Keratinocyte (primary cell): ENCODE data around the gene TENM3. TPM values are rescaled to one million over a fixed set of nuclear protein-coding genes. Genes with fewer than 3 reads are reported as not detected.

Experiments
- DNase-seq: peaks from one replicate; pipeline ENCODE4 v3.0.0-alpha.2; 2011; ENCODE audit warnings: low read depth, missing footprints, low spot score
- FAIRE-seq: peaks from 2 replicates; lab custom pipeline; 2011; peaks lifted over from hg19 to GRCh38; lab: Jason Lieb, UNC
- H2AFZ ChIP-seq: 2 replicates; pipeline ENCODE4 v1.6.0; 2012; ENCODE audit warnings: low read length, control low read depth, inconsistent platforms; ENCODE audit not compliant: control insufficient read depth
- H3K27ac ChIP-seq: 2 replicates; pipeline ENCODE4 v1.5.1; 2011; ENCODE audit warnings: low read length; ENCODE audit not compliant: control insufficient read depth, insufficient read depth
- H3K27me3 ChIP-seq: 3 replicates; pipeline ENCODE4 v1.6.0; 2011; ENCODE audit warnings: low read length; ENCODE audit not compliant: control insufficient read depth, insufficient read depth; ENCODE audit errors: extremely low read depth
- H3K36me3 ChIP-seq, 2 experiments: 2 replicates in 1 of 2; 3 replicates in 1 of 2; pipeline ENCODE4 v1.5.1; 2011; ENCODE audit warnings: low read length in 2 of 2, mild to moderate bottlenecking in 1 of 2; ENCODE audit not compliant: control insufficient read depth in 2 of 2, insufficient read depth in 2 of 2; ENCODE audit errors: extremely low read depth in 1 of 2
- H3K4me1 ChIP-seq: 3 replicates; pipeline ENCODE4 v1.5.1; 2011; ENCODE audit warnings: low read length; ENCODE audit not compliant: control insufficient read depth, insufficient read depth; ENCODE audit errors: extremely low read depth
- H3K4me2 ChIP-seq: 3 replicates; pipeline ENCODE4 v1.6.0; 2011; ENCODE audit warnings: low read depth, low read length; ENCODE audit not compliant: control insufficient read depth, insufficient read depth; ENCODE audit errors: extremely low read depth
- H3K4me3 ChIP-seq, 3 experiments: fragments of 200-600 bp in 1 of 3; sonication (generic) in 1 of 3; 2 replicates in 2 of 3; 3 replicates in 1 of 3; pipeline ENCODE4 v1.5.1; 2011 to 2016; ENCODE audit warnings: low read length in 3 of 3, mild to moderate bottlenecking in 3 of 3, control low read depth in 2 of 3, inconsistent platforms in 1 of 3, low read depth in 1 of 3, mixed read lengths in 1 of 3, mixed run types in 1 of 3, moderate library complexity in 1 of 3; ENCODE audit not compliant: control insufficient read depth in 2 of 3, insufficient read depth in 2 of 3; ENCODE audit errors: extremely low read depth in 1 of 3
- H3K79me2 ChIP-seq: 2 replicates; pipeline ENCODE4 v1.6.0; 2012; ENCODE audit warnings: low read length; ENCODE audit not compliant: control insufficient read depth, insufficient read depth
- H3K9ac ChIP-seq: 3 replicates; pipeline ENCODE4 v1.6.0; 2011; ENCODE audit warnings: low read length; ENCODE audit not compliant: control insufficient read depth, insufficient read depth; ENCODE audit errors: extremely low read depth
- H3K9me1 ChIP-seq: 3 replicates; pipeline ENCODE4 v1.6.0; 2011; ENCODE audit warnings: low read length; ENCODE audit not compliant: control insufficient read depth, insufficient read depth; ENCODE audit errors: extremely low read depth
- H3K9me3 ChIP-seq: 2 replicates; pipeline ENCODE4 v1.5.1; 2012; ENCODE audit warnings: low read depth, low read length; ENCODE audit not compliant: control insufficient read depth
- H4K20me1 ChIP-seq: 3 replicates; pipeline ENCODE4 v1.6.0; 2011; ENCODE audit warnings: low read length; ENCODE audit not compliant: control insufficient read depth, insufficient read depth; ENCODE audit errors: extremely low read depth
- CTCF ChIP-seq, 3 experiments: IDR thresholded peaks in 1 of 3; conservative IDR thresholded peaks in 1 of 3; optimal IDR thresholded peaks in 1 of 3; 2 replicates in 2 of 3; 3 replicates in 1 of 3; pipeline versions ENCODE3 to v1.5.1; 2011; ENCODE audit warnings: low read length in 3 of 3, mild to moderate bottlenecking in 3 of 3, moderate library complexity in 2 of 3, control low read depth in 1 of 3, inconsistent platforms in 1 of 3; ENCODE audit not compliant: insufficient read depth in 2 of 3; ENCODE audit errors: extremely low read depth in 1 of 3
- EZH2 ChIP-seq: IDR thresholded peaks from one replicate; pipeline ENCODE4 v1.6.1; 2012; ENCODE audit warnings: inconsistent platforms, mild to moderate bottlenecking, low read length, moderate library complexity
- dilution Hi-C: fragments of 300-500 bp; cut with MboI; formaldehyde crosslinking; loops from one replicate; pipeline ENCODE4 v1.7.0; 2020; ENCODE audit warnings: low sequenced_read_pairs; ENCODE audit not compliant: extremely low pct_ligation_motif_present
- polyA plus RNA-seq, 5 experiments: library from polyadenylated mRNA; depleted of rRNA in 3 of 5; stranded (reverse) in 3 of 5; stranded (forward) in 1 of 5; unstranded in 1 of 5; fragments of >200 nt; gene quantifications; 1 replicate in 1 of 5; 2 replicates in 3 of 5; 3 replicates in 1 of 5; pipeline versions ENCODE4 v1.2.1 to v1.2.3, GENCODE V29; 2011 to 2012; ENCODE audit warnings: missing spikeins in 2 of 5, low read depth in 1 of 5, low replicate concordance in 1 of 5

Gene TENM3
- polyA plus RNA-seq, 1 donor (not counting 4 experiments of a cell fraction or from before 2014, with no cell fraction given): 17.0 TPM

GRCh38 chr4:182449930-182450439, 206.8 kb downstream of the TENM3 start:
- Histone ChIP-seq H3K27me3 (peaks cover 4% of the 10 kb centered on the region), H3K9me3 (no peaks in the 10 kb centered on the region), H3K9me1 (no peaks in the 10 kb centered on the region), H3K36me3 (no peaks in the 10 kb centered on the region), H3K9ac (peak overlapping the region; percentile 79), H3K79me2 (no peaks in the 10 kb centered on the region), H4K20me1 (no peaks in the 10 kb centered on the region), H2AFZ (peak overlapping the region; percentile 56), H3K27ac (no peak overlapping the region), H3K4me1 (no peaks in the 10 kb centered on the region), H3K4me2 (peak overlapping the region; percentile 92), H3K4me3 (peak overlapping the region; percentile 69 to 88 (median 85))
- no peak for DNase-seq
- FAIRE-seq: no peak
- no peak for TF ChIP-seq EZH2
- TF ChIP-seq CTCF (optimal IDR thresholded peaks at IDR 0.05 in 1 of 3, IDR thresholded peaks at IDR 0.05 in 1 of 3, conservative IDR thresholded peaks at IDR 0.05 in 1 of 3; ENCODE audit: extremely low read depth in 1 of 3, insufficient read depth in 2 of 3, low read length in 3 of 3): no peak
- dilution Hi-C loops: no loop called here

- H4K20me1 ChIP-seq: no peaks in the 10 kb centered on the region
- no peaks in the 10 kb centered on the region for H3K9me3 ChIP-seq
Measured at GRCh38 chr4:182451441-182451840, 208.2 kb downstream of the TENM3 start.

More at GRCh38 chr4:182451441-182451840, 208.2 kb downstream of the TENM3 start:
- no peak for FAIRE-seq
- Histone ChIP-seq H3K4me3 (no peak overlapping the region), H3K27ac (no peak overlapping the region), H3K36me3 (no peaks in the 10 kb centered on the region), H3K4me2 (no peak overlapping the region), H2AFZ (no peak overlapping the region), H3K9me1 (no peaks in the 10 kb centered on the region), H3K4me1 (no peaks in the 10 kb centered on the region), H3K27me3 (peaks cover 4% of the 10 kb centered on the region), H3K79me2 (no peaks in the 10 kb centered on the region), H3K9ac (no peak overlapping the region)
- dilution Hi-C loops: no loop called here
- TF ChIP-seq CTCF (optimal IDR thresholded peaks at IDR 0.05 in 1 of 3, IDR thresholded peaks at IDR 0.05 in 1 of 3, conservative IDR thresholded peaks at IDR 0.05 in 1 of 3; ENCODE audit: extremely low read depth in 1 of 3, insufficient read depth in 2 of 3, low read length in 3 of 3): no peak
- TF ChIP-seq EZH2: no peak
- no peak for DNase-seq
